SK-N-SH treated with all-trans-retinoic acid at 6 μM for 48 hours (cell line): ENCODE measurements around the gene FAM25G.

Experiments used
- CSRNP3 ChIP-seq: fragments of 250-450 bp; sonication (Bioruptor Pico); IDR thresholded peaks from 2 replicates; pipeline ENCODE4 v1.5.1; 2021; ENCODE audit warnings: mild to moderate bottlenecking, moderate library complexity
- ZFP3 ChIP-seq: fragments of 250-450 bp; sonication (Bioruptor Pico); IDR thresholded peaks from 2 replicates; pipeline ENCODE4 v1.5.0; 2020; ENCODE audit warnings: mild to moderate bottlenecking, moderate library complexity

GRCh38 chr10:47442351-47442750 lies 49.1 kb downstream of the FAM25G start:
- TF ChIP-seq CSRNP3 (no peak), ZFP3 (CRISPR knock-in tag) (no peak)
